UCSD-AML1 (cell line): ENCODE results near the gene BSND.

Experiments
- DNase-seq: peaks from one replicate; lab custom pipeline; 2025; ENCODE audit not compliant: unreplicated experiment; lab: John Stamatoyannopoulos, UW

The BSND gene

DNA sequence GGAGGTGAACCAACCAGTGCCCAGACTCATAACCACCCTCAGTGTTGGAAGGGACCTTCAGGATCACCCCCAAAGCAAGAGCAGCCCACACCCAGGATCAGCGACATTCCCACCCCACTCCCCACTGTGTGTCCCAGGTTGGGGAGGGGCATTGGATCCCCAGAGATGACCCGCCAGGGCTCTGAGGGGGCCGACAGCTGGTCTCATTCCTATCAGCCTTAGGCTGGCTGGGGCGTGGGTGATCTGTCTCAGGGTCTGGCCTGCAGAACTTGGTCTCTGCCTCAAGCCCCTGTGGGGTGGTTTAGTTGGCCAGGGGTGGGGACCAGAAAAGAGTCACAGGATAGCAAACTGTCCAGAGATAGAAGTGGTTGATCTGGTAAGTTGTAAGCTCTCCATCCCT is 7.8 kb upstream of the BSND start:
- no peak for DNase-seq

DNA sequence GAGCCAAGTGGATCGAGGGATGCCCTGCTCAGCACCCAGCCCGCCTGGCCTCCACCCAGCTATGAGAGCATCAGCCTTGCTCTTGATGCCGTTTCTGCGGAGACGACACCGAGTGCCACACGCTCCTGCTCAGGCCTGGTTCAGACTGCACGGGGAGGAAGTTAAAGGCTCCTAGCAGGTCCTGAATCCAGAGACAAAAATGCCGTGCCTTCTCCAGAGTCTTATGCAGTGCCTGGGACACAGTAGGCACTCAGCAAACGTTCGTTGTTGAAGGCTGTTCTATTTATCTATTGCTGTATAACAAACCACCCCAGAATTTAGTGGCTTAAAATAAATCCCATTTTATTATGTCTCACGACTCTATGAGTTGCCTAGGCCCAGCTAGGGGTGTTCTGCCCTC is 6.8 kb upstream of the BSND start:
- no peak for DNase-seq

- no peak for DNase-seq
These were observed 5.6 kb upstream of the BSND start for GRCh38 chr1:54993140-54993539.

DNA sequence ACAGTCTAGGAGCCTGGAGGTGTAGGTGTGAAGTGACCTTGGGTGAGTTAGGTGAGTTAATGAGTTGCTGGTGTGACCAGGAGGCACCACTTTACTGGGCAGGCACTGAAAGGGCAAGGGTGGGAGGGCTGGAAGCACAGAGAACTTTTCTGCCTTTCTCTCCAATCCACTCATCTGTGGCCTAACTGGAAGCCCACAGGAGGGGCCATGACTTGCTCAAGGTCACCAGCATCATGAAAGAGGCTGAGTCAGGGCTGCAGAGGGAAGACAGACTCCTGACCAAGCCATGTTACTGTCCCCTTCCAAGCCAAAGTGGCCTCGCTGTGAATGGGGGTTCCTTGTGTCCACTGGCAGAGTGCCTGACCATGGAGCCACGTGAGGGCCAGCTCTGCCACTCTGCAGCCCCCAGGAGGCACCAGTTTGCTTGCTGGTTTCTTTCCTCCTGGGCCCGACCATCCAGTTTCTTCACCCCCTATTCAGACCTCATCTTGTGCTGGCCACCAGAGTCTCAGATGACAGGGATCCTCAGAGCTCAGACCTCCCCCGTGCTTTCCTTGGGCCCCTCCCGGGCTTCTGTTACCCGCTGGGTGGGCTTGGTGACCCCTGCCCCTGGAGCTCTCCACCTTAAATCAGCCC is 4.3 kb upstream of the BSND start:
- DNase-seq = no peak

DNA sequence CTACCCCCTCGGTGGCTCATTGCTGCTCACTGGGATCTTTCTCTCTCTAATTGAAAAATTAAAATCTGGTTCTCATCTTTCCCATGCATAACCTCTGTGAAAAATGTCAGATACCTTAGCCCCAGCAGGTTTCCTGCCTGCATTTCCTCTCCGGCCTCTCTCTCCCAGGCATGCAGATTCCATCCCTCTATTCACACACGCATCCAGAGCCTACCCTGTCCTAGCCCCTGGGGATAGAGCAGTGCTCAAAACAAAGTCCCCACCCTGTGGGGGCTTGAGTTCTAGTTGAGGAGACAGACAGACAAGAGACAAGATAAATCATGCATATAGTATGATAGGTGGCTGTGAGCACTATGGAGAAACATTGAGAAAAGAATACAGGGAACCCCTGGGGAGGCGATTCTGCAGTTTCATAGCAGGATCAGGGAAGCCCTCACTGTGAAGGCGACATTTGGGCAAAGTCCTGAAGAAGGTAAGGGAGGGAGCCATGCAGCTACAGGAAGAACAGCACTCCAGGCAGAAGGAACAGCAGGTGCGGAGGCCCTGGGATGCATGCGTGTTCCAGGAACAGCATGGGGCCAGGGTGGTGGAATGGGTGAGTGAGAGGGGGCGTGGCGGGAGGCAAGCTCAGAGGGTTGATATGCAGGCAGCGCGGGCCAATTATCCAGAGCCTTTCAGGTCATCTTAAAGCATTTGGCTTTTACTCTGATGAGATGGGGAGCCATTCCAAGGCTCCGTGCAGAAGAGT is 3.5 kb upstream of the BSND start:
- DNase-seq = no peak

GRCh38 chr1:54995835-54996234 is 2.9 kb upstream of the BSND start:
- DNase-seq = no peak

DNA sequence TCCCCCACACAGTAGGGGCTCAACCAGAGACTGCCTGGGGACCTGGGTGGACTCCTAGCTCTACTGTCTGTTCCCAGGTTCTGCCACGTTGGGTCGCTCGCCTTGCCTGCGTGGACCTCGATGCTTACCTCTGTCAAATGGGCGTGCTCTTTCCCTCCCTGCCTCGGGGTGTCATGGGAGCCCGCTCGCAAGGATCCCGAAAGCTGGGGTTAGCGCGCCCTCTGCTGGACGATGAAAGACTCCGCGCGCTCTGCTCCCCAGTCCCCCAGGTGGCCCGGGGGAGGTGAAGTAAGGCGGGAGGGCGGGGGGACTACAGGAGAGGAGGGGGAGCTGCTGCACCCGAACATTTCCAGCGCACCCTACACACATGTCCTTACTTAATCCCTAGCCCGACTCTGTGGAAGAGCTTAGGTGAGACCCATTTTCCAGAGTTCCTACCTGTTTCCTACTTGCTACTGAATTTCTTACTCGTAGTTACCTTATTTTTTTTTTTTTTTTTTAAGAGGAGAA is 2.3 kb upstream of the BSND start:
- DNase-seq = peak; percentile 75

- DNase-seq = no peak
These were observed 1.6 kb upstream of the BSND start for GRCh38 chr1:54996869-54997710.

- DNase-seq = no peak
These were observed 1.1 kb upstream of the BSND start for GRCh38 chr1:54997711-54997986.

DNA sequence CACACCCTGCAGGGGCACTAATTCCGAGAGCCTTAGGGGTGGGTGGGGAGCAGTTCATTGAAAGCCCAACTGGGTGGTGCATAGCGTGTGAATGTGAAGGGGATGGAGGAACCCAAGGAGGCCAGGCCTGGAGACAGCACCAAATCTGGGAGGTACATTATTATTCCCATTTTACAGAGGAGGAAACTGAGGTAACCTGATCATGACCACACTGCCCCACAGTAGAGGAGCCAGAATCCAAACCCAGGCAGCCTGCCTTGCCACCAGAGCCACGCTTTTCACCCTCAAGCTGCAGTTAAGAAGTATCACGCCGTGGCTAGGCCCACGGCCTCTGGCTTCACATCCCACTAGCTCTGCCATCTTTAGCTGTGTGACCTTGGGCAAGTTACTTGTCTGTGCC is 633 bp upstream of the BSND start:
- DNase-seq = no peak

- DNase-seq = no peak
These were observed 1.7 kb downstream of the BSND start for GRCh38 chr1:55000110-55001085.

DNA sequence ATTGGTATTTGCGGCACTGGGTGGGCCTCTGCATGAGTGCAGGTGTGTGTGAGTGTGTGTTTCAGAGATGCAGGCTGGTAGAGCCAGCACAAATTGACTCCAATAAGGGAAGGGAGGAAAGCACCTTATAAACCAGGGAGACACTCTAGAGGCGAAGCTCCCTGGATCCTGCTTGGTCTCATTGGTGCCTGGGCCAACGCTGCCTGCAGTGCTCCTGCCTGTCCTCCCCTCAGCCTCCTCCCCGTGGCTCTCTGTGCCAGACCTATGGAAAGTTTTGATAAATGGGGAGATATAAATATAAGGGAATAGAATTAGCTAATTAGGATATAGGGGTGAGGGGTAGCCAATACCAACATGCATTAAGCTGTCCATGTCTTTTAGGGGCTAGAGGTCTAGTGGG is 2.6 kb downstream of the BSND start:
- DNase-seq = no peak

DNA sequence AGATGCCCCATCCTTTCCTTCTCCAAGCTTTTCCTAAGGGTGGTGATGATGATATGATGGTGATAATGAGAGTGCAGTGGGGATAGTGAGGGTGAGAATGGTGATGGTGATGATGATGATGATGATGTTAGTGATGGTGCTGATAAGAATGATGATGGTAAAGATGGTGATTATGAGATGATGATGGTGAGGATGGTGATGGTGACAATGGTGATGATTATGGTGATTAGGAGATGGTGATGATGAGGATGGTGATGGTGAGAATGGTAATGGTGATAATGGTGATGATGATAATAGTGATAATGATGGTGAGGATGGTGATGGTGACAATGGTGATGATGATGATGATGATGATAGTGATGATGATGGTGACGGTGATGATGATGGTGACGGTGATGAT is 4.0 kb downstream of the BSND start:
- no peak for DNase-seq

- no peak for DNase-seq
These were observed 6.8 kb downstream of the BSND start for GRCh38 chr1:55005351-55006140.

GRCh38 chr1:55006931-55007330 is 8.2 kb downstream of the BSND start:
- DNase-seq = no peak

- no peak for DNase-seq
These were observed 8.9 kb downstream of the BSND start for GRCh38 chr1:55007625-55008024.

DNA sequence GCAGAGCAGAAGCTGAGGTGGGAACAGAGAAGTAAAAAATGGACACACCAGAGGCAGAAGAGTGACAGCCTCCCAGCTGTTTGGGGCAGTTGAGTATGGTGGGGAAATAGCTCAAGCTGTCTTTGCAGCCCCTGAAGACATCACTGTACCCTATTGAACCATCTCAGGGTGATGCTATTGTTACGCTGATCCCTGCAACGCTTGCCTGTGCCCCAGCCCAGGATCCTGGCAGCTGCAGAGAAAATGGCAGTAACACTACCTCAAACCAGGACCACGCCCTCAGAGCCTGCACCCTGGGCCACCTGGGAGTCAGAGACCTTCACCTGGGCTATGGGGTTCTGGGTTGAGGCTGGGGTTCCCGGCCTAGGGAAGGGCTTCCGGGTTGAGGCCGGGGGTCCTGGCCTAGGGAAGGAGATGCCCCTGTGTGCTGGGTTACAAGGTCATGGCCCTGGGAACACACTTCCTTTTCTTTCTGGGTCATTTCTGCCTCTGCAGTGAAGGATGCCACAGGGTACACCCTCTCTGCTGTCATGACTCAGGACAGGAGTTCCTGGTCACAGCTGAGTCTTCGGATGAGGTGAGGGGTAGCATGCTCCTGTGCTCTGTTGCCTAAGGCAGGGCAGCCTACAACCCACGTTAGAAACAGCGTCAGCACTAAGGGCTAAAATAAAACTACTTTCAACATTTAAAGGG is 11.6 kb downstream of the BSND start:
- DNase-seq = no peak

DNA sequence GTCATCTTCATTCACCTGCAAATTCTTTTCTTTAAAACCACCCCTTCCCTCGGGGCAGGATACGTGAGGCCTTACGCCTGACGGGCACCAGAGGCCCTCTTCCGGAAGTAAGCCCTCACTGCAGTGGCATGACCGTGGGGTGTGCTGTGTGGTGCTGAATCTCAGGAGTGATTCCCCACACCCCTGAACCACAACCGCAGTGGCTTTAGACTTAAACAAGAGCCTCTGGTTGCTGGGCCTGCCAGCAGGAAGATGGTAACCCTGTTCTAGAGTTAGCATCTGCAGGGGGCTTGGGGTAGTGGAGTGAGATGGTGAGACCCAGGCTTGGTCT is 12.1 kb downstream of the BSND start:
- DNase-seq = no peak

- DNase-seq = no peak
These were observed 13.9 kb downstream of the BSND start for GRCh38 chr1:55012661-55013060.

DNA sequence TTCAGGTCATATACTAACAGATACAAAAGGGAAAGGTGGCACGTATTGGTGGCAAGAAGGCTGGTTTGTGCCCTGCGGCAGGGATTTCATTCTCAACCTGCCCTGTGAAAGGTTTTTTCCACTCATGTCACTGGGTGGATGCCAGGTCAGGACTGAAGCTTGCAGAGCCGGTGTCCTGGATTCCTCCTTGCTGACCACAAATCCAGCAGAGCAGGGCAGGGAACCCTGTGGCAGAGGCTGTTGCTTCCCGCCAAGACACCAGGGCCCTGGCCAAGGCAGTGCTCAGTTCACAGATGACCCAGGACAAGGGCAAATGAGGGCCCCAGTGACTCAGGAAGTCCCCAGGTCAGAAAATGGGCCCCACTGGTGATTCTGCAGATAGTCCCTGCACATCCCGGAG is 16.4 kb downstream of the BSND start:
- no peak for DNase-seq
